Right lobe of liver (tissue), 4 donors: ENCODE data around the gene FAM177B.

Source experiments
- POLR2A ChIP-seq: fragments of 450-650 bp; IDR thresholded peaks from one replicate; pipeline ENCODE4 v1.6.1; 2017; ENCODE audit warnings: antibody characterized with exemption, mild to moderate bottlenecking
- TF ChIP-seq, protein P1 (sequence below), 4 donors: fragments of 200-600 bp in 3 of 4; fragments of 450-650 bp in 1 of 4; IDR thresholded peaks; one replicate each; pipeline versions ENCODE4 v1.5.1 to v1.8.0; 2016 to 2022; ENCODE audit warnings: antibody characterized with exemption in 4 of 4, mild to moderate bottlenecking in 2 of 4
- donor health status: DM: no; HTN: no; CAD: no.
- donor health status: DM: no; HTN: no; CAD: no.
- donor health status: DM: no; HTN: yes; CAD: no.

GRCh38 chr1:222749927-222750326, 12.9 kb downstream of the FAM177B start:
- TF ChIP-seq, protein P1, sequence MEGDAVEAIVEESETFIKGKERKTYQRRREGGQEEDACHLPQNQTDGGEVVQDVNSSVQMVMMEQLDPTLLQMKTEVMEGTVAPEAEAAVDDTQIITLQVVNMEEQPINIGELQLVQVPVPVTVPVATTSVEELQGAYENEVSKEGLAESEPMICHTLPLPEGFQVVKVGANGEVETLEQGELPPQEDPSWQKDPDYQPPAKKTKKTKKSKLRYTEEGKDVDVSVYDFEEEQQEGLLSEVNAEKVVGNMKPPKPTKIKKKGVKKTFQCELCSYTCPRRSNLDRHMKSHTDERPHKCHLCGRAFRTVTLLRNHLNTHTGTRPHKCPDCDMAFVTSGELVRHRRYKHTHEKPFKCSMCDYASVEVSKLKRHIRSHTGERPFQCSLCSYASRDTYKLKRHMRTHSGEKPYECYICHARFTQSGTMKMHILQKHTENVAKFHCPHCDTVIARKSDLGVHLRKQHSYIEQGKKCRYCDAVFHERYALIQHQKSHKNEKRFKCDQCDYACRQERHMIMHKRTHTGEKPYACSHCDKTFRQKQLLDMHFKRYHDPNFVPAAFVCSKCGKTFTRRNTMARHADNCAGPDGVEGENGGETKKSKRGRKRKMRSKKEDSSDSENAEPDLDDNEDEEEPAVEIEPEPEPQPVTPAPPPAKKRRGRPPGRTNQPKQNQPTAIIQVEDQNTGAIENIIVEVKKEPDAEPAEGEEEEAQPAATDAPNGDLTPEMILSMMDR (IDR thresholded peaks at IDR 0.05) = no peak
- TF ChIP-seq POLR2A = no peak
